ENCODE data around the gene ST14.

Gene ST14

GRCh38 chr11:130198292-130198691 is 38.7 kb downstream of the ST14 start:
- Histone ChIP-seq H3K56ac (ENCODE audit: low read length) (no peak overlapping the region), H3K4me3 (ENCODE audit: low read length) (no peak overlapping the region), H3K23ac (ENCODE audit: low read length) (no peak overlapping the region), H3K27ac (ENCODE audit: low read depth, low read length) (no peak overlapping the region), H2BK15ac (replicated peaks; ENCODE audit: low read depth) (no peak overlapping the region), H3K36me3 (ENCODE audit: control insufficient read depth, insufficient read depth, low read length) (no peaks in the 10 kb centered on the region), H3K79me2 (ENCODE audit: control insufficient read depth, insufficient read depth, low read length) (no peaks in the 10 kb centered on the region), H3K9ac (ENCODE audit: low read length) (no peak overlapping the region), H3K27me3 (ENCODE audit: insufficient read depth, low read length, poor library complexity) (no peaks in the 10 kb centered on the region), H3K4ac (ENCODE audit: low read depth, low read length) (no peak overlapping the region), H2BK120ac (ENCODE audit: low read depth, low read length) (no peak overlapping the region), H2BK5ac (ENCODE audit: low read length) (no peak overlapping the region), H2AK5ac (ENCODE audit: low read length) (no peak overlapping the region), H3K18ac (ENCODE audit: low read length) (no peak overlapping the region), H3K4me1 (ENCODE audit: control insufficient read depth, low read depth, low read length) (no peaks in the 10 kb centered on the region), H3K4me2 (ENCODE audit: low read length) (no peak overlapping the region), H3K79me1 (ENCODE audit: low read length) (no peaks in the 10 kb centered on the region), H4K5ac (ENCODE audit: low read length) (no peak overlapping the region), H4K8ac (ENCODE audit: low read depth, low read length) (no peak overlapping the region)
- DNase-seq = no peak
- no CpG with 5 or more reads among the region's 22 CpGs for WGBS (ENCODE audit: extremely low coverage, insufficient coverage, low lambda C conversion rate)

- Histone ChIP-seq H3K4ac (ENCODE audit: low read depth, low read length) (no peak overlapping the region), H3K27ac (ENCODE audit: low read depth, low read length) (no peak overlapping the region), H4K8ac (ENCODE audit: low read depth, low read length) (no peak overlapping the region), H3K4me1 (ENCODE audit: control insufficient read depth, low read depth, low read length) (no peaks in the 10 kb centered on the region), H3K79me1 (ENCODE audit: low read length) (no peaks in the 10 kb centered on the region), H3K18ac (ENCODE audit: low read length) (no peak overlapping the region), H2BK5ac (ENCODE audit: low read length) (no peak overlapping the region), H3K56ac (ENCODE audit: low read length) (no peak overlapping the region), H4K5ac (ENCODE audit: low read length) (no peak overlapping the region), H2BK15ac (replicated peaks; ENCODE audit: low read depth) (no peak overlapping the region), H3K4me3 (ENCODE audit: low read length) (no peak overlapping the region), H3K4me2 (ENCODE audit: low read length) (no peak overlapping the region), H3K36me3 (ENCODE audit: control insufficient read depth, insufficient read depth, low read length) (no peaks in the 10 kb centered on the region), H3K79me2 (ENCODE audit: control insufficient read depth, insufficient read depth, low read length) (no peaks in the 10 kb centered on the region), H2BK120ac (ENCODE audit: low read depth, low read length) (no peak overlapping the region), H3K27me3 (ENCODE audit: insufficient read depth, low read length, poor library complexity) (no peaks in the 10 kb centered on the region), H3K9ac (ENCODE audit: low read length) (no peak overlapping the region), H3K23ac (ENCODE audit: low read length) (no peak overlapping the region), H2AK5ac (ENCODE audit: low read length) (no peak overlapping the region)
- WGBS (ENCODE audit: extremely low coverage, insufficient coverage, low lambda C conversion rate) = no CpG with 5 or more reads among the region's 15 CpGs
- DNase-seq = no peak
These were observed 39.4 kb downstream of the ST14 start for GRCh38 chr11:130198964-130199363.

GRCh38 chr11:130199792-130200191 is 40.2 kb downstream of the ST14 start:
- no peaks in the 10 kb centered on the region for H3K36me3 ChIP-seq (ENCODE audit: control insufficient read depth, insufficient read depth, low read length)
- H2BK120ac ChIP-seq (ENCODE audit: low read depth, low read length) = no peak overlapping the region
- H3K18ac ChIP-seq (ENCODE audit: low read length) = no peak overlapping the region
- no CpG with 5 or more reads among the region's 12 CpGs for WGBS (ENCODE audit: extremely low coverage, insufficient coverage, low lambda C conversion rate)
- no peaks in the 10 kb centered on the region for H3K4me1 ChIP-seq (ENCODE audit: control insufficient read depth, low read depth, low read length)
- no peak overlapping the region for H4K8ac ChIP-seq (ENCODE audit: low read depth, low read length)
- no peak overlapping the region for H4K5ac ChIP-seq (ENCODE audit: low read length)
- H3K79me2 ChIP-seq (ENCODE audit: control insufficient read depth, insufficient read depth, low read length) = no peaks in the 10 kb centered on the region
- H2BK15ac ChIP-seq (replicated peaks; ENCODE audit: low read depth) = no peak overlapping the region
- no peak overlapping the region for H2AK5ac ChIP-seq (ENCODE audit: low read length)
- H3K27ac ChIP-seq (ENCODE audit: low read depth, low read length) = no peak overlapping the region
- H3K56ac ChIP-seq (ENCODE audit: low read length) = no peak overlapping the region
- H3K79me1 ChIP-seq (ENCODE audit: low read length) = no peaks in the 10 kb centered on the region
- no peak overlapping the region for H2BK5ac ChIP-seq (ENCODE audit: low read length)
- no peak for DNase-seq
- H3K4me2 ChIP-seq (ENCODE audit: low read length) = no peak overlapping the region
- H3K27me3 ChIP-seq (ENCODE audit: insufficient read depth, low read length, poor library complexity) = no peaks in the 10 kb centered on the region
- no peak overlapping the region for H3K4ac ChIP-seq (ENCODE audit: low read depth, low read length)
- H3K4me3 ChIP-seq (ENCODE audit: low read length) = no peak overlapping the region
- H3K23ac ChIP-seq (ENCODE audit: low read length) = no peak overlapping the region
- no peak overlapping the region for H3K9ac ChIP-seq (ENCODE audit: low read length)

- Histone ChIP-seq H3K27me3 (ENCODE audit: insufficient read depth, low read length, poor library complexity) (no peaks in the 10 kb centered on the region), H3K79me2 (ENCODE audit: control insufficient read depth, insufficient read depth, low read length) (no peaks in the 10 kb centered on the region), H3K9ac (ENCODE audit: low read length) (no peak overlapping the region), H3K79me1 (ENCODE audit: low read length) (no peaks in the 10 kb centered on the region), H3K56ac (ENCODE audit: low read length) (no peak overlapping the region), H3K4me2 (ENCODE audit: low read length) (no peak overlapping the region), H4K5ac (ENCODE audit: low read length) (no peak overlapping the region), H3K23ac (ENCODE audit: low read length) (no peak overlapping the region), H3K27ac (ENCODE audit: low read depth, low read length) (no peak overlapping the region), H3K4ac (ENCODE audit: low read depth, low read length) (no peak overlapping the region), H4K8ac (ENCODE audit: low read depth, low read length) (no peak overlapping the region), H3K4me1 (ENCODE audit: control insufficient read depth, low read depth, low read length) (no peaks in the 10 kb centered on the region), H3K36me3 (ENCODE audit: control insufficient read depth, insufficient read depth, low read length) (no peaks in the 10 kb centered on the region), H3K18ac (ENCODE audit: low read length) (no peak overlapping the region), H2BK120ac (ENCODE audit: low read depth, low read length) (no peak overlapping the region), H2AK5ac (ENCODE audit: low read length) (no peak overlapping the region), H2BK15ac (replicated peaks; ENCODE audit: low read depth) (no peak overlapping the region), H2BK5ac (ENCODE audit: low read length) (no peak overlapping the region), H3K4me3 (ENCODE audit: low read length) (no peak overlapping the region)
- no CpG with 5 or more reads among the region's 7 CpGs for WGBS (ENCODE audit: extremely low coverage, insufficient coverage, low lambda C conversion rate)
- no peak for DNase-seq
These were observed 41.4 kb downstream of the ST14 start for GRCh38 chr11:130201026-130201425.

- no peak overlapping the region for H3K4ac ChIP-seq (ENCODE audit: low read depth, low read length)
- no peak overlapping the region for H3K9ac ChIP-seq (ENCODE audit: low read length)
- H3K36me3 ChIP-seq (ENCODE audit: control insufficient read depth, insufficient read depth, low read length) = no peaks in the 10 kb centered on the region
- H3K4me2 ChIP-seq (ENCODE audit: low read length) = no peak overlapping the region
- no peak overlapping the region for H4K8ac ChIP-seq (ENCODE audit: low read depth, low read length)
- H2BK120ac ChIP-seq (ENCODE audit: low read depth, low read length) = no peak overlapping the region
- no peak overlapping the region for H3K18ac ChIP-seq (ENCODE audit: low read length)
- H3K79me2 ChIP-seq (ENCODE audit: control insufficient read depth, insufficient read depth, low read length) = no peaks in the 10 kb centered on the region
- no peak overlapping the region for H2BK5ac ChIP-seq (ENCODE audit: low read length)
- no CpG with 5 or more reads among the region's 12 CpGs for WGBS (ENCODE audit: extremely low coverage, insufficient coverage, low lambda C conversion rate)
- no peak overlapping the region for H3K4me3 ChIP-seq (ENCODE audit: low read length)
- H3K79me1 ChIP-seq (ENCODE audit: low read length) = no peaks in the 10 kb centered on the region
- H3K23ac ChIP-seq (ENCODE audit: low read length) = no peak overlapping the region
- no peaks in the 10 kb centered on the region for H3K27me3 ChIP-seq (ENCODE audit: insufficient read depth, low read length, poor library complexity)
- DNase-seq = no peak
- no peaks in the 10 kb centered on the region for H3K4me1 ChIP-seq (ENCODE audit: control insufficient read depth, low read depth, low read length)
- H2BK15ac ChIP-seq (replicated peaks; ENCODE audit: low read depth) = no peak overlapping the region
- no peak overlapping the region for H3K56ac ChIP-seq (ENCODE audit: low read length)
- H4K5ac ChIP-seq (ENCODE audit: low read length) = no peak overlapping the region
- no peak overlapping the region for H3K27ac ChIP-seq (ENCODE audit: low read depth, low read length)
- H2AK5ac ChIP-seq (ENCODE audit: low read length) = no peak overlapping the region
These were observed 42.6 kb downstream of the ST14 start for GRCh38 chr11:130202009-130202817.
